ENCODE data around the gene TNFRSF14.
"Not testable (repeated sequence)": the region's sequence is repeated elsewhere in the genome, so short reads cannot be mapped to it uniquely, and the experiment has no call there.

TNFRSF14 gene

DNA sequence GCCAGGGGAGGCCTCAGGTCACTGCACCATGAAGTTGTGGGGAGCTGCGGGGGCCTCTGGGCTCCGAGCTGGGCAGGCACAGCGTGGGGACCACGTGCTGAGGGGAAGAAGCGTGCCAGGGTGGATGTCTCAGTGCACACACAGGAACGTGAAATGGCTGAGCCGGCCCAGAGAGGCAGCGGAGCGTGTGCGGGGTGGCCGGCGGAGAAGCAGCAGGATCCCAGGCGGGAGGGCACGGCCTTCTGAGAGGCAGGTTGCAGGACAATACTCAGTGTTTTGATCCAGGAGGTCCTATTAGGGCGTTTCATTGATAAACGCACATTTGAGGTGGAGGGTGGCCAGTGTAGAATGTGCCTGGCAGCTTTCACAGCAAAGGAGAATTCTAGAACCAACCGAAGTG, 12.9 kb downstream of the TNFRSF14 start:
- no peak for DNase-seq (ENCODE audit: low spot score)

DNA sequence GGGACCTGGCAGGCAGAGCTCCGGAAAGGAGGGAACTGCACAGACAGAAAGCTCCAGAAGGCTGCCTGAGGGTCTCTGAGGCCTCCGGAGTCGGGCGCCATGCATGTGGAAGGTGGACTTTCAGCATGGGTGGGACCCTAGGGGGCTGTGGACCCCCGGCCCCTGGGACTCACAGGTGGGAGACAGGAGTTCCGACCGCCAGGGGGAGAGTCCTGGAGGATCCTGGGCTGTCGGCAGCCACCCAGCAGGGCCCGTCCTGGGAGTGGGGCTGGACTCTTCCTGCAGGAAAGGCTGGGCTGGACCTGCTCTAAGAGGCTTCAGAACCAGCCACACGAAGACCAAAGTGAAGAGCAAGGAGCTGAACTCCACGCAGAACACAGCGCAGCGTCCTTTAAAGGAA, 13.5 kb downstream of the TNFRSF14 start:
- not testable (repeated sequence) for DNase-seq (ENCODE audit: low spot score)

DNA sequence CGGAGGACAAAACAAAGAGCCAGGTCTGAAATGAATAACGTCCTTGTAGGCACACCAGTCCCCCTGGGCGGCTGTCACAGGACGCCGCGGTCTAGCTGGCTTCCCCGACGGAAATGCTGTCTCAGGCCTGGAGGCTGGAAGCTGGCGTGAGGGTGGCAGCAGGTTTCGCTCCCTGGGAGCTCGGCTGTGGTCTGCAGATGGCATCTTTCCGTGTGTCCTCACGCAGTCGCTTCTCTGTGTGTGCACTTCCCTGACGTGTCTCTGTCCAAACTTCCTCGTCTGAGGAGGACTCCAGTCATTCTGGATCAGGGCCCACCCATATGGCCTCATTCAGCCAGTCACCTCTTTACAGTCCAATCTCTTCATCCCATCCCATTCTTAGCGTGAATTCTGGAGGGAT, 14.2 kb downstream of the TNFRSF14 start:
- no peak for DNase-seq (ENCODE audit: low spot score)

DNA sequence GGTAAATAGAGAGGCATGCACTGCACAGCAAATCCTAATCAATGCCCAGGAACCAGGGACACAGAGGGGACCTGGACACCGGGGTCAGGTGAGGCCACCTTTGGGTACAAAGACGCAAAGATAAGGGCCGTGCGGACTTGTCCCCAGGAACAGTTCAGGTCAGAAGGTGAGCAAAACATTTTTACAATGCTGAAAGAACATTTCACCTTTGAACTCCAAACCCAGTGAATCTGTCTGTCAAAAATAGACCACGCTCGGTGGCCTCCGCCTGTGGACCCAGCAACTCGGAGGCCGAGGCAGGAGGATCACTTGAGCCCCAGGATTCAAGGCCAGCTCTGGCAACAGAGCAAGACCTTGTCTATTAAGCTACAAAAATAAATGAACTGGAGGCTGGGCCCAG, 15.2 kb downstream of the TNFRSF14 start:
- DNase-seq (ENCODE audit: low spot score) = no peak

DNA sequence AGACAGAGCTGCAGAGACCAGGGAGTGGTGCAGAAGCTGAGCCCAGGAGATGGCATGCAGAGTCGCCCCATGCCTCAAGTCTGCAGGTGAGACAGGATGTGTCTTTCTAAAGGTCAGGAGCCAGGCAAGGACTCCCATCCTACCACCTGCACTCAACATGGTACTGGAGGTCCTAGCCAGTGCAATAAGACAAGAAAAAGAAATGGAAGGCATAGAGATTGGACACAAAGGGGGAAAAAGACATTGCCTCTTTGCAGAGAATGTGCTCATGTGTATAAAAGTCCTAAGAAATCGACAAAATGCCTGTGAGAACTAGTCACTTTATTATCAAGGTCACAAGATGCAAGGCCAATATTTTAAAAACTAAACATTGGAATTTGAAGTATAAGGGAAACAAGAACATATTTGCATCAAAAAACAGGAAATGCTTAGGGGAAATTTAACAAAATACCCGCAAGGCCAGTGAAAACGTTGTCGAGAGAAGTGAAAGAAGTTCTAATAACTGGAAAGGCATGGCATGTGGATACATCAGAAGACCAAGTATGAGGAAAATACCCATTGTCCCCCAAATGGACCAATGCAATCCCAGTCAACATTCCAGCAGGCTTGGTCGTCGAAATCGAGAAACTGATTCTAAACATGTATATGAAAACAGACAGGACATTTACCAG, 17.2 kb downstream of the TNFRSF14 start:
- no peak for DNase-seq (ENCODE audit: low spot score)

DNA sequence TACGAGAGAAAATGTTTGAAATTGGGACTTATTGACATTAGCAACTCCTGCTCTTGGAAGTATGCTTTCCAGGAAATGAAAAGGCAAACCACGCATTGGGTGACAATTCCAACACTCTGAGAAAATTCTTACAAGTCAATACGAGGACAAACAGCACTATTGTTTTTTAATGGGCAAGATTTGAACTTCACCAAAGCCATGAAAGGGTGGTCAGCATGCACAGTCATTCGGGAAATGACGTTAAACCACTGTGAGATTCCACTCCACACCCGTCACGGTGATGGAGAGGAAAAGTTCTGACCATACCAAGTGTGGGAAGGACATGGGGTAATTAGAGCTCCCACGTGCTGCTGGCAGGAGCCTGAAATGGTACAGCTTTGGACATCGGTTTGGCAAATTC, 18.2 kb downstream of the TNFRSF14 start:
- DNase-seq (ENCODE audit: low spot score) = peak; percentile 25

DNA sequence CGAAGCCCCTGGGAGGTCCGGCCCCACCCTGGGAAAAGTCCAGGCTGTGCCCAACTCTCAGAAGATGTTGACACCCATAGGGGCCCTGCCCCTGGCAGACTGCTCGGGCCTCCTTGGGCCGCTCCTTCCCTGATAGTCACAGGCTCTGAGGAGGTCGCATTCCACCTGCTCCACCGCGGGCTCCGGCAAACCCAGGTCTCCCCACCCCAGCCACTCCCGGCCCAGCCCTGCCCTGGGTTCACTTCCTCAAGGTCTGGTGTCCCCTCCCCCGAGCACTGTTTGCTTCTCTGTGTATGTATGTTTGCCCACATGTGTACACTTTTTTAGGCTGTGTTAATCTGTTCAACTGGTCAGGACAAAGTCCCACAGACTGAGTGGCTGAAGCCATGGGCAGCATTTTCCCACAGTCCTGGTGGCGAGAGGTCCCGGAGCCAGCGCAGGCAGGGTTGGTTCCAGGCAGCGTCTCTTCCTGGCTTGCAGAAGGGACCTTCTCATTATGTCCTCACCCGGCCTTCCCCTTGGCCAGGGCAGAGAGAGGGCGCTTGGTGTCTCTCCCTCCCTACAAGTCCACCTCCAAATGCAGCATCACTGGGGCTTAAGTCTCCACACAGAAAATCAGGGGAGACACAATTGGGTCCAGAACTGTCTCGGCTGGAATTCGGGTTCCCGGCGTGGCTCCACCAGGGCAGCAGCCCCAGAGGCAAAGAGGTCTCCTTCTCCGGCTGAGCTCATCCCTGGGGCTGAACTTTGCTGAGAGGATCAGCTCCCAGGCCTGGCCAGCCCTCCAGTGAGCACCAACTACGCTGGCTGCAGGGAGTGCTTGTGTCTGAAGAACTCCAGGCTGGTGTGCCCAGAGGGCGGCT, 19.9 kb downstream of the TNFRSF14 start:
- no peak for DNase-seq (ENCODE audit: low spot score)

DNA sequence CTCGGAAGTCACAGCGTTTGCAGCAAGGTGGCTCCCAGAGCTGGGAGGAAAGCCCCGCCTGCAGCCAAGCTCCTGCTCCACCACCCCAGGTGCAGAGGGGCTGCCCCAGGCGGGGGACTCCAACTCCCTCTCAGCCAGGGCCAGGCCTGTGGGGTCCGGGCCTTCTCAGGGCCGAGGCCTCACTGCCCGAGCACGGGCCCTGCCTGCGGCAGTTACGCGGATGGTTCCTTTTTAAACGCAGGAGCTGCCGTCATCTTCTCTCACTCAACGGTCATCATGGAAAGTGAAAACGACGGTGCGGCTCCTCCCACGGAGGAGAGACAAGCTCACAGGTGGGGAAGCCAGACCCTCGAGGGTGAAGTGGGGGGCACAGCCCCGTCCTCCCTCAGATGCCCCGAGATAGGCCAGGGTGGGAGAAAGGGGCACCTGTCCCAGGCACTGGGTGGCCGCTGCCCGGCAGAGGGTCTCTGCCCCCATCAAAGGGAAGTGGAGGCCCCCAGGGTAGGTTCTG, 21.4 kb downstream of the TNFRSF14 start:
- not testable (repeated sequence) for DNase-seq (ENCODE audit: low spot score)

DNA sequence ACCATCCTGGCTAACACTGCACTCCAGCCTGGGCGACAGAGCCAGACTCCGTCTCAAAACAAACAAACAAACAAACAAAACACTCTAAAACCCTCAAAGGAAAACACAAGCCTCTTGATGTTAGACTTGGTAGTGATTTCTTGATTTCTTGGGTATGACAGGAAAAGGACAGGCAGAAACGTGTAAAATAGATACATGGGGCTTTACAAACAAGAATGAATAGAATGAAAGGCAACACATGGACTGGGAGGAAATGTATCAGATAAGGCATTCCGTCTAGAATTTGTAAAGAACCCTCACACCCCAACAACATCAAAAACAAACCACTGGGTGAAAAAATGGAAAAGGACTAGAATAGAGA, 22.6 kb downstream of the TNFRSF14 start:
- no peak for DNase-seq (ENCODE audit: low spot score)

DNA sequence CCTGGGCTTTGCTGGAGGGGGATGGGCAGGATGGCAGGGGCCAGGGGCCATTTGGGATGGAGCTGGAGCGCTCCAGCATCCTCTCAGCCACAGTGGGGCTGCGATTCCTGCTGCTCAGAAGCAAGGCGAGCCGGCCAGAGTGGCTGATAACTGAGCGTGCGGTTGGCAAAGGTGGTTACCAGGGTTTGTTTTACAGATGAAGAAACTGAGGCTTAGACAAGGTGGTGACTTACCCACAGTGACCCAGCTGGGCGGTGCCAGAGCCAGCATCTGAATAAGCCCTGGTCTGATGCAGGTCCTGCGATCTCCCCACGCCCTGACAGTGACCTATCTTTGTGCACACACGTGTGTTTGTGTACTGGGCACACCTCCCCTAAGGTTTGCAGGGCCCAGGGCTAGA, 24.5 kb downstream of the TNFRSF14 start:
- no peak for DNase-seq (ENCODE audit: low spot score)

DNA sequence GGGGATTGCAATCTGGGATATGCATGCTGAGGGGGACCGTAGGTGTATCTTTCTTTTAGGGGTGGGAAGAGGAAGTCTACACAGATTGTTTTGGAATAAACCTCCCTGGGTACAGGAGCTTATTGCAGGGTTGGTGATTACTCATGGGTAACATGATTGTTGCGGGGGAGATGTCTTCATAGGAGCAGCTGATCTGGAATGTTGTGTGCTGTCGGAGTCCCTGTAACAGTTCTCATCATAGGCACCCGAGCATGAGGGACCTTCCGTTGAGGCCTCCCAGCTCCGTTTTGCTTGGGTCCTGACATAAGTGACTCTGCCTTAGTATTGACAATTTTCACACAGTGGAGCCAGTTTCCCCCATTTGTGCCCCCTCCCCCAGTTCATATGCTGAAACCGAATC, 26.2 kb downstream of the TNFRSF14 start:
- no peak for DNase-seq (ENCODE audit: low spot score)

DNA sequence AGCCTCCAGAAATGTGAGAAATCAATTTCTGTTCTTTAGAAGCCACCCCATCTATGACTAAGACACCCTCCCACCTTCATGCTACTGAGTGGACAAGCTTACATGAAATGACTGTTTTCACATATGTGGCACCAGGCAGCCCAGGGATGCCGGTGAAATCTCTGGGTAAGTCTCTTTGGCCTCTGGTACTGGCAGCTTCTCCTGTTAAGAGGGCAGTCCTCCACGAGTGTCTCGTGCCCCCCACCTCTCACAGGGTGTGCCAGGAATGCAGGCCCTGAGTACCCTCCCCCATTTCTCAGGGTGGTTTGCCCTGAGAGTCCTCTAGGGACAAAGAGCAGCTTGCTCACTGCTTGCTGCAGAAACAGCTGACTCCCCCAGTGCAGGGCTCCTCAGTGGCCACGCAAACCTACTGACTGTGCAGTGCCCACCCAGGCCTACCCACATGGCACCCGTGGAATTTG, 27.2 kb downstream of the TNFRSF14 start:
- DNase-seq (ENCODE audit: low spot score) = no peak

DNA sequence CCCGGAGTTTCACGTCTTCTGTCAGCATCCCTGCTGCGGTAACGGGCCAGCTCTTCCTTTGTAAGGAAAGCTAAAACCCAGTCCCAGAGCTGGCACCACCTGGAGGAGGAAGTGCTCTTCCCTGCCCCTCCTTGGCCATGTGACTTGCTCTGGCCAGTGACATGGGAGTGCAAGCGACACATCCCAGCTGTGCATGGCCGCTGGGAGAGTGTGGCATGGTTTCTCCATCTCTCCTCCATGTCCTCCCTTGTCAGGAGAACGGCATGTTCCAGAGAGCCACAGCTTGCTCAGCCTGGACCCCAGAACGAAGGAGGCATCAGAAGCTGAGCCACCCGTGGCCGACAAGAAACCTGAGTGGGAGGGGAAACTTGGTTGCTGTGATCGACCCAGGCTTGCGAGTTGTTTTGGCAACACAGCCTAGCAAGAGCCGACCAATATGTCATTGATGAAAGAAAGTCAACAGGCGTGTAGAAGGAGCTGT, 27.7 kb downstream of the TNFRSF14 start:
- no peak for DNase-seq (ENCODE audit: low spot score)

DNA sequence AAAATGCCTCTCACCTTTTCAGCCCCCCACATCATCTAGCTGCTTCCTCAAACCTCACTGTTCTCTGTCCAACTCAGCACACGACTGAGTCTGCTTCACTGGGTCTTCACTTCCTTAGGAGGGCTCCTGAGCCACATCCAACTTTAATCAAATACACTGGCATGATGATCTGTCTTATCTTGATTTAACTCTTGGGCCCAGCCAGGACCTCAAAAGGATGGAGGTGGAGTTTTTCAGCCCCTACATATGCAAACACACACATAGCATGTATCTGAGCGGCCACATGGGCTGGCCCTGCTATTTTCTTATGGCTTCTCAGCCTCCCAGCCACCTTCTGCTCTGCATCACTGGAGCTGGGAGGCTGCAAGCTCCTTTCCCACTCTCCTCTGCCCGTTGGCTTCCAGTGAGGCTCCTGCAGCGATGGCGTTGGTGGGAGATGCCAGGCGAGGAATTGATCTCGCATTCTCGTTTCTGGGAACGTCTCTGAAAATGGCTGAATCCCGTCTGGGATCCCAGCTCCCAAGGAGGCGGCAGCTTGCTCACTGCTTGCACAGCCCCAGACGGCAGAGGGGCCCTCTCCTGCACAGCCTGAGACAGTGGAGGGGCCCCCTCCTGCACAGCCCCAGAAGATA, 28.6 kb downstream of the TNFRSF14 start:
- DNase-seq (ENCODE audit: low spot score) = no peak

DNA sequence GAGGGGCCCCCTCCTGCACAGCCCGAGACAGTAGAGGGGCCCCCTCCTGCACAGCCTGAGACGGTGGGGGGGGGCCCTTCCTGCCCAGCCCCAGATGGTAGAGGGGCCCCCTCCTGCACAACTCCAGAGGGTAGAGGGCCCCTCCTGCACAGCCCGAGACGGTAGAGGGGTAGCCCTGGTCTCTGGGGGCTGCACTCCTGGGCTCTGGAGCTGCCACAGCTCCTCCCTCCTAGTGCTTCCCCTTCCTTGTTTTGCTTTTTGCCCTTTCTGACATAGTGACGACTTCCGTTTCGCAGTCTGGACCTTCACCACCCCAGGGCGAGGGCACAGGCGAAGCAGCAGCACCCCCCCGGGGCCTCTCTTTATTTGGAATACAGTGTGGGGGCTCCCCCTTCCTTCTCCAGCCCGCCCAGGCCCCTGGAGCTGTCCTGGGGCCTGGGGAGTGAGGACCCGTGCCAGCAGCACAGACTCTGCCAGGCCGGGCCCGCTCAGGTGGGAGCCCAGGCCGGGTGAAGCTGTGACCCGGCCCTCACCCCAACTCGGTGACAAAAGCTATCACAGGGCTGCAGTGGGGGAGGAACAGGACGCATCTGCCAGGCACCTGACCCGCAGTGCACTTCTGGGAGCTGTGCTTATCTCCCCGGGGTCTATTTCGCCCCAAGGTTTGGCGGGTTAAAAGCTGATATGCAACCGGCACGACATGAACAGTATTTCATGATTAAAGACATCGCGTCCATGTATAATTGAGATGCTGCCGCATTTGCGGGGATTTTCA, 29.3 kb downstream of the TNFRSF14 start:
- peak; percentile 30 for DNase-seq (ENCODE audit: low spot score)

DNA sequence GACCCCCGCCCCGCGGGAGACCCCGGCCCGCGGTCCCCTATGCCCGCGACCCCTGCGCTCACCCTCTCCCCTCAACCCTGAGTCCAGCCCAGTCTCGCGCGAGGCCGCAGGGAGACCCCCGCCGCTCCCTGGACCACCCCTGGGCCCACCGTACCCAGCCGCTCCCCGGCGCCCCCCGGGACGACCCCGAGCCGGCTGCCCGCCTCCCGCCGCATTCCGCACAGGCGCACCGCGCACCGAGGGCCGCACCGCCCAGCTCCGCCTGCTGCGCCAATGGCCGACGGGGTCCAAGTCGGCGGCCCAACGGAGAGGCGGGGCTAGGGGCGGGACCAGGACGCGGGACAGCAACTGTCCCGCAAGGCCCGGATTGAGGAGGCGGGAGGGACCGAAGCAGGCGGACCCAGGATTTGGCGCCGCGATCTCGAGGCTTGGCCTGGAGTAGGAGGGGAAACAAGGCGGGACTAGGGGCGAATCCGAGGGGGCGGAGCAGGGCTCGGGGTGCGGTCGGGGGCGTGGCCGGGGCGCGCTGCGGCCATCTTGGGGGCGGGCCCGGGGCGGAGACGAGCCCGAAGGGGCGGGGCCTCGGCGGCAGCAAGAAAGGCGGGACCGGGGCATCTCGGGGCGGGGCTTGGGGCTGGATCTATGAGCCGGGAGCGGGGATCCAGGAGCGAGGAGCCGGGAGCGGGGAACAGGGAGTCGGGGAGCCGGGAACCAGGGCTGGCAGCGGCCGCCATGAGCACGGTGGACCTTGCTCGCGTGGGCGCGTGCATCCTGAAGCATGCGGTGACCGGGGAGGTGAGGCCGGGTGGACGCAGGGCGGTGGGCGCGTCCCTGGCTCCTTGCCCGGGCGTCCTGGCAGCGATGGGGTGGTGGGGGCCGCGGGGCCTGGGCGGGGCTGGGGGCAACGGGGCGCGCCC, 30.2 kb downstream of the TNFRSF14 start, which contains the start of gene PRXL2B:
PRXL2B (plus strand) TSS at position 624 of the 917 bp plus-strand sequence; CDS start at position 733, 109 bp downstream.
- DNase-seq (ENCODE audit: low spot score) = peak; percentile 98

DNA sequence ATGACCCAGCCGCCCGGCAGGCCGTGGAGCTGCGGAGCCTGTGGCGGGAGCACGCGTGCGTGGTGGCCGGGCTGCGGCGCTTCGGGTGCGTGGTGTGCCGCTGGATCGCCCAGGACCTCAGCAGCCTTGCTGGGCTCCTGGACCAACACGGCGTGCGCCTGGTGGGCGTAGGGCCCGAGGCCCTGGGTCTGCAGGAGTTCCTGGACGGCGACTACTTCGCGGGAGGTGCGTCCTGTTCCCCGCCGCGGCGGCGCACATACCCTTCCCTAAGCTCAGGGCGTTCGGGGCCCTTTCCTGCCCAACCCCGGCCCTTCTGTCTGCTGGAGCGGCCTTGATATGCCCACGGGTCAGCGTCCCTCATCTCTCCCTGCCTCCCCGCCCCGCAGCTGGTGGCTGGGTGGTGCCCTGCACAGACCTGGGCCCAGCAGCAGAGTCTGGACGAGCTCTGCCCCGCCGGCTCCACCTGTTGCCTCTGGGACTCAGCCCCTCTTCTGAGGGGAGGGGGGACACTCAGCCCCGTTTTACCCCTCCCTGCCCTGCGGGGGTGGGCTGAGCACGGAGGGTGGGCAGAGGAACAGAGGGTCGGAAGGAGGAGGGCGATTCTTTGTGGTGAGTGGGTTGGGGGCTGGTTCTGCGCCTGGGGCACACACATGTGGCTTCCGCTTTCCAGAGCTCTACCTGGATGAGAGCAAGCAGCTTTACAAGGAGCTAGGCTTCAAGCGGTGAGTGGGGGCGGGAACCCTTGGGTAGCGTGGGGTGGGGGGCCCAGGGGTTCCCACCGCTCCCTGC, 31.1 kb downstream of the TNFRSF14 start:
- DNase-seq (ENCODE audit: low spot score) = no peak

DNA sequence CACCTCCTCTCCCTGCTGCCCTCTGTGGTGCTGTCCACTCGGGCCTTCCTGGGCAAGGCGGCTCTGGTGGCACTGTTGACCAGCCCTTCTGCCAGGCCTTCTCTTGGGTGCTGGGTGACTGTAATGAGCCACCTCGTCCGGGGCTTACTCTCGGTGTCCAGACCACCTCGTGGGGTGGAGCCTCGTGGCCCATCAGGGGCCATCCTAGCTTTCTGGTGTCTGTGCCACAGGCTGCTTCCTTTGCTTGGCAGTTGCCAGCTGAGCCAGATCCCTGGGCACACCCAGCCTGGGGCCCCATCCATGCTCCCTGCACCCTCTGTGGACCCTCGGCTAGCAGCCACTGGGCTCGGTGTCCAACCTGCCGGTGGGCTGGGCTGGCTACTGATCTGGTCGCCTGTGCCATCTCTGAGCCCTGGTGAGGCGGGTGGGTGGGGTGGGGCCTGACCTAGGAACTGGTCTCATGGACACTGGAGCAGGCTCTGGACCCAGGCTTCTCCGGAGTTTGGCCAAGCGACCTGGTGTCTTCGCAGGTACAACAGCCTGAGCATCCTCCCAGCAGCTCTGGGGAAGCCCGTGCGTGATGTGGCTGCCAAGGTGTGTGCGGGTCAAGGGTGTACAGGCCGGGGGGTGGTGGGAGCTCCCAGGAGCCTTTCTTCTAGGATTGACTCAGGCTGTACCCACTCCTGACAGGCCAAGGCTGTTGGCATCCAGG, 31.8 kb downstream of the TNFRSF14 start:
- no peak for DNase-seq (ENCODE audit: low spot score)

All from COLO829 (cell line).